ENCODE data around the gene KCNMB1.

Gene KCNMB1

GRCh38 chr5:170341545-170341944, 47.6 kb downstream of the KCNMB1 start:
- DNase-seq (ENCODE audit: low read depth, low spot score): no peak

GRCh38 chr5:170339780-170340167, 49.4 kb downstream of the KCNMB1 start:
- no peak for DNase-seq (ENCODE audit: low read depth, low spot score)

GRCh38 chr5:170338933-170339779, 50.0 kb downstream of the KCNMB1 start:
- DNase-seq (ENCODE audit: low read depth, low spot score): no peak

- DNase-seq (ENCODE audit: low read depth, low spot score): no peak
Measured at GRCh38 chr5:170338291-170338690, 50.9 kb downstream of the KCNMB1 start.

GRCh38 chr5:170337045-170337733, 52.0 kb downstream of the KCNMB1 start:
- DNase-seq (ENCODE audit: low read depth, low spot score): no peak

- DNase-seq (ENCODE audit: low read depth, low spot score): no peak
Measured at GRCh38 chr5:170336065-170336464, 53.1 kb downstream of the KCNMB1 start.

GRCh38 chr5:170334626-170335025, 54.5 kb downstream of the KCNMB1 start:
- DNase-seq (ENCODE audit: low read depth, low spot score): no peak

GRCh38 chr5:170333161-170333910, 55.8 kb downstream of the KCNMB1 start:
- no peak for DNase-seq (ENCODE audit: low read depth, low spot score)

GRCh38 chr5:170332058-170332457, 57.1 kb downstream of the KCNMB1 start:
- no peak for DNase-seq (ENCODE audit: low read depth, low spot score)

GRCh38 chr5:170330568-170331054, 58.6 kb downstream of the KCNMB1 start:
- DNase-seq (ENCODE audit: low read depth, low spot score): no peak

- DNase-seq (ENCODE audit: low read depth, low spot score): no peak
Measured at GRCh38 chr5:170329524-170329923, 59.6 kb downstream of the KCNMB1 start.

GRCh38 chr5:170327829-170328228, 61.3 kb downstream of the KCNMB1 start:
- no peak for DNase-seq (ENCODE audit: low read depth, low spot score)

- no peak for DNase-seq (ENCODE audit: low read depth, low spot score)
Measured at GRCh38 chr5:170327168-170327567, 62.0 kb downstream of the KCNMB1 start.

Data from brain pericyte (primary cell).